GM12878 (cell line): Measurements from ENCODE around the gene POLDIP3. TPM values are rescaled to one million over a fixed set of nuclear protein-coding genes. Genes with fewer than 3 reads are reported as not detected.

Experiments
- ATAC-seq: fragments of 200-7000 bp; cut with Tn5 transposase; 3 replicates; pipeline ENCODE4 v1.9.1; 2020; ENCODE audit warnings: mild to moderate bottlenecking, moderate library complexity
- BruUV-seq: library from RNA; stranded (reverse); fragments of 400-500 nt; replicated peaks from 2 replicates; lab custom pipeline; 2021; lab: Mats Ljungman, UMichigan
- CTCF ChIA-PET: fragments of 300-600 bp; sonication (Branson Sonifier 250); formaldehyde crosslinking; extraction: SDS; loops from one replicate; lab custom pipeline; 2021; ENCODE audit warnings: inconsistent platforms; lab: Yijun Ruan, JAX
- POLR2A ChIA-PET: fragments of 350-600 bp; formaldehyde crosslinking; extraction: SDS; loops from one replicate; lab custom pipeline; 2021; ENCODE audit warnings: inconsistent platforms; lab: Charles Lee
- RAD21 ChIA-PET: fragments of 300-600 bp; sonication (Branson Sonifier 250); formaldehyde crosslinking; loops from one replicate; lab custom pipeline; 2023; ENCODE audit warnings: antibody characterized with exemption; ENCODE audit not compliant: unreplicated experiment; lab: Charles Lee
- SMC1A ChIA-PET: fragments of 300-600 bp; sonication (Branson Sonifier 250); formaldehyde crosslinking; loops from one replicate; lab custom pipeline; 2023; ENCODE audit not compliant: unreplicated experiment, uncharacterized antibody; lab: Charles Lee
- DNase-seq: peaks from one replicate; pipeline ENCODE4 v3.0.0-alpha.2; 2011; ENCODE audit warnings: low read depth, low spot score
- FAIRE-seq: peaks from 3 replicates; lab custom pipeline; 2011; peaks lifted over from hg19 to GRCh38; lab: Jason Lieb, UNC
- H2AFZ ChIP-seq: 2 replicates; pipeline ENCODE4 v1.6.0; 2011; ENCODE audit warnings: low read depth, low read length, control low read depth; ENCODE audit not compliant: control insufficient read depth
- H3K27ac ChIP-seq: 2 replicates; pipeline ENCODE4 v1.5.1; 2011; ENCODE audit warnings: control low read depth; ENCODE audit not compliant: control insufficient read depth, insufficient read depth
- H3K27me3 ChIP-seq, 2 experiments: replicated peaks in 1 of 2; 2 replicates each; pipeline versions ENCODE4 v1.6.0 to v1.6.1; 2011; ENCODE audit warnings: low read length in 1 of 2; ENCODE audit not compliant: control insufficient read depth in 2 of 2, insufficient read depth in 2 of 2
- H3K36me3 ChIP-seq, 2 experiments: 2 replicates each; pipeline ENCODE4 v1.5.1; 2011; ENCODE audit warnings: low read length in 1 of 2; ENCODE audit not compliant: control insufficient read depth in 2 of 2, insufficient read depth in 2 of 2
- H3K4me1 ChIP-seq: 2 replicates; pipeline ENCODE4 v1.6.1; 2011; ENCODE audit warnings: mild to moderate bottlenecking, low read length, moderate library complexity, mixed read lengths; ENCODE audit not compliant: control insufficient read depth, insufficient read depth
- H3K4me2 ChIP-seq: 2 replicates; pipeline ENCODE4 v1.6.0; 2011; ENCODE audit warnings: control low read depth; ENCODE audit not compliant: control insufficient read depth, insufficient read depth
- H3K4me3 ChIP-seq: fragments of 200-600 bp; sonication (generic); 2 replicates; pipeline ENCODE4 v1.5.1; 2016
- H3K79me2 ChIP-seq: 2 replicates; pipeline ENCODE4 v1.6.0; 2011; ENCODE audit warnings: low read length; ENCODE audit not compliant: control insufficient read depth, insufficient read depth
- H3K9ac ChIP-seq: 2 replicates; pipeline ENCODE4 v1.8.0; 2011; ENCODE audit warnings: low read length, control low read depth, mixed read lengths; ENCODE audit not compliant: control insufficient read depth, insufficient read depth
- H3K9me3 ChIP-seq: replicated peaks from 3 replicates; pipeline ENCODE4 v1.5.1; 2011; ENCODE audit warnings: mild to moderate bottlenecking, low read length; ENCODE audit not compliant: control insufficient read depth, insufficient read depth
- H4K20me1 ChIP-seq: 2 replicates; pipeline ENCODE4 v1.6.0; 2011; ENCODE audit not compliant: control insufficient read depth, insufficient read depth
- BACH1 ChIP-seq: fragments of 450-650 bp; IDR thresholded peaks from 2 replicates; pipeline ENCODE4 v1.6.1; 2017; ENCODE audit warnings: mild to moderate bottlenecking, borderline replicate concordance
- ESRRA ChIP-seq: IDR thresholded peaks from 2 replicates; pipeline ENCODE4 v1.6.1; 2012; ENCODE audit warnings: mild to moderate bottlenecking, low read length, improper control_type of control experiment
- SREBF1 ChIP-seq: IDR thresholded peaks from 2 replicates; pipeline ENCODE4 v1.6.1; 2012; ENCODE audit warnings: mild to moderate bottlenecking, low read length
- TCF3 ChIP-seq: IDR thresholded peaks from 2 replicates; pipeline ENCODE4 v1.6.1; 2012; ENCODE audit warnings: low read depth, mild to moderate bottlenecking, low read length, borderline replicate concordance; ENCODE audit not compliant: insufficient read depth
- WGBS: methylation state at CpG from one replicate; pipeline ENCODE4 v1.1.6; 2016; ENCODE audit warnings: low lambda C conversion rate; ENCODE audit not compliant: insufficient replicate concordance, insufficient coverage; ENCODE audit errors: missing lambda C conversion rate; 5-methylcytosine and 5-hydroxymethylcytosine counted together
- in situ Hi-C: fragments of 300-500 bp; cut with MboI; formaldehyde crosslinking; loops from 9 replicates; pipeline ENCODE4 v1.14.3; 2018; ENCODE audit warnings: mixed read lengths
- intact Hi-C: fragments of 100-400 bp; cut with micrococcal nuclease; formaldehyde crosslinking; loops from one replicate; pipeline ENCODE4 v1.14.2; 2022; ENCODE audit not compliant: unreplicated experiment
- polyA plus RNA-seq, 11 experiments: library from polyadenylated mRNA; depleted of rRNA in 4 of 11; unstranded in 6 of 11; stranded (reverse) in 5 of 11; fragments of >200 nt; fragmentation: Nextera tagmentation in 4 of 11; fragmentation: Illumina TruSeq in 1 of 11; extraction: Ambion mirVana in 4 of 11; extraction: Trizol in 1 of 11; gene quantifications; 1 replicate in 1 of 11; 2 replicates in 10 of 11; pipeline versions ENCODE4 v1.2.1 to v1.2.3, GENCODE V29; 2011 to 2016; ENCODE audit warnings: inconsistent platforms in 2 of 11, missing spikeins in 2 of 11, low read depth in 1 of 11
- total RNA-seq, 4 experiments: library from RNA; depleted of rRNA in 3 of 4; stranded (reverse); fragments of >200 nt in 3 of 4; fragmentation: Illumina TruSeq in 1 of 4; extraction: Trizol in 1 of 4; gene quantifications; 2 replicates each; pipeline versions ENCODE4 v1.2.1 to v1.2.3, GENCODE V29; 2013 to 2021
- TF ChIP-seq, protein P1 (sequence below), 3 experiments: IDR thresholded peaks in 2 of 3; conservative IDR thresholded peaks in 1 of 3; 2 replicates each; pipeline ENCODE4 v1.5.1; 2011; ENCODE audit warnings: low read depth in 3 of 3, low read length in 3 of 3, mild to moderate bottlenecking in 3 of 3, control low read depth in 2 of 3, moderate library complexity in 2 of 3, inconsistent platforms in 1 of 3, mixed read lengths in 1 of 3; ENCODE audit not compliant: control insufficient read depth in 2 of 3, insufficient read depth in 1 of 3; ENCODE audit errors: extremely low read depth in 1 of 3

Gene POLDIP3
- total and polyA plus RNA-seq, 10 of the 15 experiments (the other 5 are each of a cell fraction or from before 2014, with no cell fraction given), result 14.8 to 60.2 (median 49.5) TPM

DNA sequence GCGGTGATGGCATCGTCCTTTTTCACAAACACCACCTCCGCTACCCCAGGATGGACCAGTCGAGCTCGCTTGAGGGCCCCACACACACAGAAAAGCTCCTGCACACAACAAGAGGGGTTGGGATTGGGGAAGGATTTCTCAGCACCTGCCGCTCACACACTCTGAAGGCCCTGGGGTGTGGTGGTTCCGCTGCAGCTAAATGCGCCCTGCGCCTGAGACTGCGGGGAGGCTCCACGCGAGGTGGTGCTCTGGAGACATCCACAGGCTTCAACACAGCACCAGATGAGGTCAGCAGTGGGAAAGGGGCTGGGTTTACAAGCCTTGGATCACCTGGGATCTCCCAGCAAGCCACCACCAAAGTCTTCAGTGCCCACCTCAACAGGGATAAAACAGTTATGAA, 22.7 kb downstream of the POLDIP3 start:
- FAIRE-seq (no peak), ATAC-seq (no peak), DNase-seq (no peak)
- no peak overlapping the region for H3K27ac ChIP-seq
- SMC1A ChIA-PET, result no interaction called here
- H3K4me3 ChIP-seq, result no peak overlapping the region
- TF ChIP-seq ESRRA (no peak), SREBF1 (no peak), BACH1 (no peak), TCF3 (no peak)
- TF ChIP-seq, protein P1, sequence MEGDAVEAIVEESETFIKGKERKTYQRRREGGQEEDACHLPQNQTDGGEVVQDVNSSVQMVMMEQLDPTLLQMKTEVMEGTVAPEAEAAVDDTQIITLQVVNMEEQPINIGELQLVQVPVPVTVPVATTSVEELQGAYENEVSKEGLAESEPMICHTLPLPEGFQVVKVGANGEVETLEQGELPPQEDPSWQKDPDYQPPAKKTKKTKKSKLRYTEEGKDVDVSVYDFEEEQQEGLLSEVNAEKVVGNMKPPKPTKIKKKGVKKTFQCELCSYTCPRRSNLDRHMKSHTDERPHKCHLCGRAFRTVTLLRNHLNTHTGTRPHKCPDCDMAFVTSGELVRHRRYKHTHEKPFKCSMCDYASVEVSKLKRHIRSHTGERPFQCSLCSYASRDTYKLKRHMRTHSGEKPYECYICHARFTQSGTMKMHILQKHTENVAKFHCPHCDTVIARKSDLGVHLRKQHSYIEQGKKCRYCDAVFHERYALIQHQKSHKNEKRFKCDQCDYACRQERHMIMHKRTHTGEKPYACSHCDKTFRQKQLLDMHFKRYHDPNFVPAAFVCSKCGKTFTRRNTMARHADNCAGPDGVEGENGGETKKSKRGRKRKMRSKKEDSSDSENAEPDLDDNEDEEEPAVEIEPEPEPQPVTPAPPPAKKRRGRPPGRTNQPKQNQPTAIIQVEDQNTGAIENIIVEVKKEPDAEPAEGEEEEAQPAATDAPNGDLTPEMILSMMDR (IDR thresholded peaks at IDR 0.05 in 2 of 3, conservative IDR thresholded peaks at IDR 0.05 in 1 of 3; ENCODE audit: control insufficient read depth in 2 of 3, extremely low read depth in 1 of 3, insufficient read depth in 1 of 3, low read depth in 3 of 3, low read length in 3 of 3), result no peak
- H3K4me1 ChIP-seq, result peaks cover 2% of the 10 kb centered on the region; the same call in 1 of the 2 replicates
- CTCF ChIA-PET, result interaction anchor here (0.6 kb wide), 1 partner anchor 95 kb away, joined by 3 read pairs; no protein-coding TSS in a partner anchor
- no peaks in the 10 kb centered on the region for H3K79me2 ChIP-seq
- no peaks in the 10 kb centered on the region for H3K9me3 ChIP-seq
- H3K36me3 ChIP-seq, result peaks cover 34 to 52% of the 10 kb centered on the region in 2 experiments
- RAD21 ChIA-PET, result no interaction called here
- no peak overlapping the region for H2AFZ ChIP-seq
- POLR2A ChIA-PET, result no interaction called here
- H3K27me3 ChIP-seq, result no peaks in the 10 kb centered on the region
- intact Hi-C loops, result no loop called here
- no peak overlapping the region for H3K4me2 ChIP-seq
- H3K9ac ChIP-seq, result no peak overlapping the region
- WGBS, result 97% methylated on average over 12 of the region's 12 CpGs
- no TSS peak for BruUV-seq
- H4K20me1 ChIP-seq, result no peaks in the 10 kb centered on the region
- in situ Hi-C loops, result no loop called here
